ENCODE data around the gene TYW5.

Gene TYW5, protein sequence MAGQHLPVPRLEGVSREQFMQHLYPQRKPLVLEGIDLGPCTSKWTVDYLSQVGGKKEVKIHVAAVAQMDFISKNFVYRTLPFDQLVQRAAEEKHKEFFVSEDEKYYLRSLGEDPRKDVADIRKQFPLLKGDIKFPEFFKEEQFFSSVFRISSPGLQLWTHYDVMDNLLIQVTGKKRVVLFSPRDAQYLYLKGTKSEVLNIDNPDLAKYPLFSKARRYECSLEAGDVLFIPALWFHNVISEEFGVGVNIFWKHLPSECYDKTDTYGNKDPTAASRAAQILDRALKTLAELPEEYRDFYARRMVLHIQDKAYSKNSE

DNA sequence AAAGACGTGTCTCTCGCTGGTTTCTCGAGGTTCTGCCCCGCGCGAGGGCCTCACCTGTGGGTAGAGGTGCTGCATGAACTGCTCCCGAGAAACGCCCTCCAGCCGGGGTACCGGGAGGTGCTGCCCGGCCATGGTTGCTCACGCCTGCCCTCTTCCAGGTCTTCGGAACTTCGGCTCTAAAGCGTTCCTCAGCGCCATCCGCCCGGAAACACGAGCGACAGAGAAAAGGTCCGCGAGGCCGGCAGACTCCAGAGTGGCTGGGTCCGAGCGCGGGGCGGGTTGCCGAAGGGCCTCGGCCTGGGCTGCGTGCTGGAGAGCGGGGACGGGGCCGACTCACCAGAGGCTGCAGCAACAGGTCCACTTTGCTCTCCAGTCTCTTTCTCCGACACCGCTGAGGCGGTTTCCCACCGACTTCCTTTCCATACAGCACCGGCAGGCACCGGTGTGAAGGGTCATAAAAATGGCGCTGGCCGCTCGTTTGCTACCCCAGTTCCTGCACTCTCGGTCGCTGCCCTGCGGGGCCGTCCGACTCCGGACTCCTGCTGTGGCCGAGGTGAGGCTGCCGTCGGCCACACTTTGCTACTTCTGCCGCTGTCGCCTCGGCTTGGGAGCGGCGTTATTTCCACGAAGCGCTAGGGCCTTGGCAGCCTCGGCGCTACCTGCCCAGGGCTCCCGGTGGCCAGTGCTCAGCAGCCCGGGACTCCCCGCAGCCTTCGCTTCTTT, at the start of gene TYW5, which contains the start of gene MAIP1:
Gene TYW5, minus strand, starts transcription at position 153 of the 723 bp plus-strand sequence. Its CDS starts 21 bp downstream, at position 132.
Gene MAIP1, plus strand, starts transcription at position 244 of the 723 bp plus-strand sequence. Its CDS starts 217 bp downstream, at position 461.
- peak; percentile 88 for DNase-seq (ENCODE audit: low spot score)

DNA sequence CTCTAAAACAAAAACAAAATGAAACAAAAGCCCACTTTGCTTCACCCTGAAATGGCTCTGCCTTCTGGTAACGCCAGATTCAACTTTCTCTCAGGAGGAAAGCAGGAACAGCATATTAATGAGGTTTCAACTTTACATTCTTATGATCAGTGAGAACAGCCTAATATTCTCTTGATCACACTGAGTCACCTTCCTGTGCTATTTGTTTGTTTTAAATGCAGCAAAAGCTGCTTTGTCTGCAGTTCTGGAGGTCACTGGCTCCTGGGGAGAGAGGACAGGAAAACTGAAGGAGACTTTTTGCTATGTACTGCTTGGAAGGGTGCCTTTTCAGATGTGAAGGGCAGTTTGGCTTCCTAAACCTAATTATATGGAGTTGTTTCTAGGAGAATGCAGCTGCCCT, 48.2 kb upstream of the TYW5 start:
- peak; percentile 1 for DNase-seq (ENCODE audit: low spot score)

DNA sequence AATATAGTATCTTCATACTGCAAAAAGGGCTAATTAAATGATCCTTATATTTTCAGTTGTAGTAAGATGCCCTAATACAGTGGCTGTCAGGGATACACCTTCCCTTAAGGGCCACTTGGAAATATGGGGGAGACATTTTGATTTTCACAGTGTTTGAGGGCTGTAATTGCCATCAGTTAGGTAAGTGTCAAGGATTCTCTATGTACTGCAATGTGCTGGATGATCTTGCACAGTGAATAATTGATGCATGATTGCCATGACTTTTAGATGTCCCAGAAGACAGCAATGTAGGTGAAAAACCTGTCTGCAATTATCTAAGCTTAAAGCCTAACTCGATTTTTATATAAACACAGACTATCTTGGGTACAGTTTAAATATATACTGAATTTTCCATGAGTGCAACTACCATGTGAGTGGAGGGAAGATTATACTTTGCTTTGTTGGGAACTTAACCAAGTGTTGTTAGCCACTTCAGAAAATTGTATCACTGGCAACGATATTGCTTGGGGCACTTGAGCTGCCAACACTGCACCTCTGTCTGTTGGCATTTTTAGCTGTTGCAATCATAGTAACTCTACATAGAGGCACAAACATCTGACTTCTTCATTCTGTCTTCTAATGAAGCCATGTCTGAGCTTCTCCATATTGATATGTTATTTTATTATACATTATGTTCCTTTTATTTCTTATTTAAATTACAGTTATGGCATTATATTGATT, 45.3 kb upstream of the TYW5 start:
- DNase-seq (ENCODE audit: low spot score): no peak

DNA sequence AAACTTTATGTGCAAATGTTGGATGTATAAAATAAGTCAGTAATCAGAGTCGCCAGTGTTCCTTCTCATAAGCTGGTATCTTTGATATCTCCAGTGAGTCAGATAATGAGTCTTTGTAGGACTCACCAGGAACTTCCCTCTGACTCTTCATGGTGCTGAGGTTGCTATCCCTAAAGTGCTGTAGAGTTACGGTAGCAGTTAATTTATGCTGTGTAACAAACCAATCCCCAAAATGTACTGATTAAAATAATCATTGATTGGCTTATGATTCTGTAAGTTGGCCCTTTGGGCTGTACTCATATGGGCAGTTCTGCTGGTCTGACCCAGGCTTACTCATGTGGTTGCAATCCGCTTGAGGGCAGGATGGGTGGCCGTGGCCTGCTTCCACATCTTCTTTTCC, 43.9 kb upstream of the TYW5 start:
- DNase-seq (ENCODE audit: low spot score): no peak

DNA sequence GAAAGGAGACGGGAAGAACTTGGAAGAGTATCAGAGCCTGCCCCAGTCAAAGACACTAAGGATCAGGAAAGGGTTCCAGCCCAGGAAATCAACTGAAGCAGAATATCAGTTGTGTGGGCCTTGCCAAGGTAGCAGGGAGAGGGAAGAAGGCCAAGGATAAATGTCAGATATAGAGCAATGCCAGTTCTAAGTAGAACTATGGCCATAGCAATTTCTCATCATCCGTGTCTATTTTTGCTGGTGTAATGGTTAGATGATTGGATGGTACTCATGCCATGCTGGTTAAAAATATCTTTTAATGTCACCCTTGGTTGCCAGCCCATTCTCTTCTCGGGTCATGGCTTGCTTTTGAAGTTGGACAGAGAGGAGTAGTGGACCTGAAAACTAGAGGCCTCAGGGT, 42.0 kb upstream of the TYW5 start:
- DNase-seq (ENCODE audit: low spot score): no peak

DNA sequence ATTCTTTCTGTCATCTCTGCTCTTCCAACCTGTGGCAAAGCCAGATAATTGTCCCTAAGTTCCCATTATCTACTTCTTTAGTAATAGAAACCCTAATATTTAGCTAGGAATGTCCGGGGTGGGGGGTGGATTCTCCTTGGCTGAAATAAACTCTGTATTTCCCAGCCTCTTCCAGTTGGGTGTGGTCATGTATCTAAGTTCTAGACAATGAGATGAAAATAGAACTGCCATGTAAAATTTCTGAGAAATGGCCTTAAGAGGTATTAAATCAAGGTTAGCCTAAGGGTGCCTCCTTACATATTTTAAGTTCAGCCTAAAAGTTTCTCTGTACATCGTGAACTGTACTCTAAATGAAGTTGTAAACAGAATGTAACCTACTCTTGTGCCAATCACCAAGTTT, 39.6 kb upstream of the TYW5 start:
- no peak for DNase-seq (ENCODE audit: low spot score)

DNA sequence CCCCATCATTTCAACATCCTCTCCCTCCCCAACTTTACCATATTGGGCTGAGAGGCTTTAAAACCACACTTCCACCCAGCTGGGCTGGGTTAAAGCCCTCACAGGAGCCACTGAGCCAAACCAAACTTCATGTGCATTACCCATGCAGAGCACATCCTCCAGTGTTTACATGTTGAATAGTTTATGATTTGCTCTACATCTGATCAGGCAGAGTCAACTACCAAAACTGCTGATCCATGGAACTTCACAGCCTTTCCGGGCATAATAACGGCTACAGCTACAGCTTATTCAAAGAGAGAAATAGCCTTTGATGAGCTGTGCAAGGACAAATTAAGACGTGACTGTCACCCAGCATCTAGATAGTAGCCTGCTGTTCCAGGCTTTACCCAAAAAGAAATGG, 39.1 kb upstream of the TYW5 start:
- DNase-seq (ENCODE audit: low spot score): no peak

DNA sequence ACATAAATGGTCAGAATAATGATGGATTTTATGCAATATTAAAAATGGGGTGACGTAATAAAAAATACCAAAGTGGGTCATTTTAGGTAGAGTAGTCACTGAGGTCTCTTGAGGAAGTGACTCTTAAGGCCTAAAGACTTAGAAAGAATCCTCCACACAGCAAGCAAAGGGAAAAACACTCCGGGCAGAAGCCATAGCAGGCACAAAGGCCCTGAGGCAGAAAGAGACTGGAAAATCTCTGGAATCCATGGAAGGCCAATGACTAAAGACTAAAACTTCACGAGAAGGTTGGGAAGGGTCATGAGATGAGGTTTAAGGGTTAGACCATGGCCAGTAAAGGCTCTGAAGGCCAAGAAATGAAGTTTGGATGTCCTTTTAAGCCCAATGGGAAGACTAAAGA, 37.0 kb upstream of the TYW5 start:
- DNase-seq (ENCODE audit: low spot score): no peak

DNA sequence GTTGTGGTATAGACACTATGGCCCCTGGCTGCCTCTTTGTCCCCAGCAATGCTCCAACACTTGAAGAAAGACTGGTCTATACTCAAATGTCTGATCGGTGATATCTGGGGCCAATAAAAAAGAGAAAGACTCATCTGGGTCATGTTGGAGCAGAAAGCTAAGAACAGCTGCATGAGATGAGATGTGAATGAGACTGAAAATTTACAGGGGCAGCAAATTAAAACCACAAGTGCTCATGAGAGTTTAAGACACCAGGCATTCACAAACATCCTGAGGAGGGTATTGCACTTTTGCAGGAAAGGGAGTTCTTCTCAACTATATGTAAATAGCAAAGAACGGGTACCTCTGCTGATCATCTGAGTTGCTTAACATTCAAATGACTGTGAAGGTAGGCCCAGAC, 36.4 kb upstream of the TYW5 start:
- DNase-seq (ENCODE audit: low spot score): no peak

DNA sequence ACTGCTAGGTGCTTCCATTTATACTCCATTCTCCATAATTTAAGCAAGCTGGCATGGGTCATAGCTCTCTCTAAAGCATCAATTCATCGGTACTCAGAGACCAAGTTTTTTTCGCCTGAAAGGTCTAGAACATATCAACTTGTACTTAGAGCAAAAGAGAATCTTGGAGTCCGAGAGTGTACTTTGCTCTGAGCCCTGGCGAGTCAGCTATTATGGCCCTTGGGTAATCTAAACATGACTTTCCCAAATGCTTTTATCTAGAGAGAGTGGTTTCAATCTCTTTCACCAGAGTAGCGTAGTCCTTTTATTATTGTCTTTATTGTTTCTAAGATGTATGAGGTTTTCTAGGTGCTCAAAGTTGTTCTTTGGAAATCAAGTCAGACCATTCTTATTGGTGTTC, 34.5 kb upstream of the TYW5 start:
- no peak for DNase-seq (ENCODE audit: low spot score)

DNA sequence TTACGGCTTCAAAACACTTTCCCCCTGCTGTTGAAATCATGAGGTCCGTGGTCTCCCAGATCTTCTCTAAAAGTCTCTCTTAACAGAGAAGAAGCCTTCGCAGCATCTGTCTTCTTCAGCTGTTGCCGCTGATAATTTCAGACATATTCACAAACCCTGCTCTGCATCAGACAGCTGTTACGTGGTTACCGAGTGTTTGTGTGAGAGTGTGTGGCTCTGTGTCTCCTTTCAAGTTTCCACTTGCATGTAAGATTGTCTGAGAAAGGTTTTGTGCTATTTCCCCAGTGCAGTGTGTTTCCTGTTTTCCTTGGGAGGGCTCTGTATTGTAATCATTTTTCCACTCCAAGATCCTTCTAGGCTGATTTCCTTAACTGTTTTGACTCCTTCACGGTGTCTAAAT, 32.9 kb upstream of the TYW5 start:
- DNase-seq (ENCODE audit: low spot score): no peak

DNA sequence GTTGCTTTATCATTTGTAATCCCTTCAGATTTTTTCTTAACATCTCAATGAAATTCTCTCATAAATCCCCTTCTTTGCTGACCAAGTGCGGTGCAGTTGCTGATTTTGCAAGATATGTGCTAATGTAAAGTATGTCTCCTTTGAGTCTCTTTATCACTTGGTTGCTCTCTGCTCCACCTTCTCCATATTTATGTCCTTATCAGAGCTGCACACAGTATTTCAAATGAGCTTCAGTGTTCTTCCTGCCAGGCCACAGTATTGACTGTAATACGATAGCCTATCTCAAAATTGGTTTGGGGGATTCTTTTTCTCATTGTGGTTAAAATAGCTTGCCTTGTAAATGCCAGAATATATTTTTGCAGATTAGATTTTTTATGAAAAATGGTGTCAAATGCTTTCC, 32.3 kb upstream of the TYW5 start:
- DNase-seq (ENCODE audit: low spot score): no peak

DNA sequence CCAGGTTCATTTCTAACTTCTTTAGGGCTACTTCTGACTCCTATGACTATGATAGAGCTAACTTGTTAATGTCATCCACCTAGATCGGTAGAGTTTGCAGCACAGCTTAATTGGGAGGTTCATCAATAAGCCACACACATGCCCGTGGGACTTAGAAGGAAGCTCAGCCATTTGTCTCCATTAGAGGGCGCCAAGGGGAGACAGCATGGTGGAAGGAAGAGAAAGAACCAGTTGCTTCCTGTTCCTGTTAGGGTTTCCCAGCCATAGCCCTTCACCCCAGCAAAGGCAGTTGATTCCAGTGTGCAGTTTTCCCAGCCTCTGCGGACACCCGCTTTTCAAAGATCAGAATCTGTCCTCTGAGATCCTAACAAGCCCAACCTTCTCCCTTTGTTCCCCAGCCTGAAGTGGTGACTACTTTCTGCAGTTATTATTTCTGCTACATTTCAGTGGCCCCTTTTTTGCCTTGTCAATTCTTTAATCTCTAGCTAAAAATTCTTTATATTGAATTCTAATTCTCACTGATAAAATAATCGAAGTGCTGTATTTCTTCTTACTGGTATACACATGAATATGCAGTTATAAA, 30.4 kb upstream of the TYW5 start:
- peak; percentile 60 for DNase-seq (ENCODE audit: low spot score)

DNA sequence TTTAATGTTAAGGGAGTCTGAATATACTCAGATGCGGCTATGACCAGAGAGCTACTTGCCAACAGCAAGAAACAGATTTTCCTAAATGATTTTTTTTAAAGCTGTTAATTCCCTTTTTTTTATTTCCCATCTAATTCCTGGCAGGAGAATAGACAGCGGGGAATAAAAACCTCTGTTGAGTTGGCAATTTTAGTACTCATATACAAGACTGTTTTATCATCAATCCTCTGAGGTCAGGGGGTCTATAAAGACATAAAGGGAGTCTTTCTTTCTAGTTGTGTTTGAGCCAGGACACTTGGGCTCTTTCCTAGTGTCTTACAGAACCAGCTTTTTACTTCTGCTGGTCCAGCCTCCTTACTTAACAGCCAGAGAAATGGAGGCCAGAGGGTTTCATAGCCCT, 29.5 kb upstream of the TYW5 start:
- DNase-seq (ENCODE audit: low spot score): no peak

DNA sequence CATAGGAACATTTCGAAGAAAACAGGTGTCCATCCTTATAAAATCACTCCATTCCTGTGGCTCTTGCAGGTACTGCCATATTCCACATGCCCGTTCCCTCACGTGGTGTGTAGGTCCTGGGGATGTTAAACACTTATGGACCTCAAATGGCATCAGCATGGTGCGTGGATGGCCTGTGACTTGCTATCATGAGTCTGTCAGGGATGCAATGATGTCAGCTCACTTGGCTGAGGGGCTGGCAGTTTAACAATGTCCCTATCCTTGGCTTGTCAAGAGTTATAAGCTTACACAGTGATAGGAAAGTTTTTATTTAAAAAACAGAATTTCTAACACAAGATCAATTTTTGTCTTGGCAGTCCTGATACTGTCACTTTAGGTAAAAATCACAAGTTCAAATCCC, 28.9 kb upstream of the TYW5 start:
- no peak for DNase-seq (ENCODE audit: low spot score)

DNA sequence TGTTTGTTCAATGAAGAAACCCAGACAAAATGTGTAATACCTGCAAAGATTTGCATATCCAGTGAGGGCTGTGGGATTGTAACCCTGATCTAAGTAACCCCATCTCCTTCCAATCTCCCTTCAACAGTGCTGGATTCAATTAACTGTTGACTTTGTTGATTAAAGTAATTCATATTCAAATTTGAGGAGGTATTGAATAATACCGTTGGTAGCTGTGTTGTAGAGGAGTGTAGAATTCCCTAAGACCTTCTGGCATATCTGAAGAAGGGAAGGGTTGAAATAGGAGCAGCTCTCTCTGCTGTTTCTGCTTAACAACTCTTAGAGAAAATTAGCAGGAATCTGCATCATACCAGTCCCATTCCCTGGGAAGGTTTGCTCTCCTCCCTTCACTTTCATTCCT, 28.2 kb upstream of the TYW5 start:
- no peak for DNase-seq (ENCODE audit: low spot score)

DNA sequence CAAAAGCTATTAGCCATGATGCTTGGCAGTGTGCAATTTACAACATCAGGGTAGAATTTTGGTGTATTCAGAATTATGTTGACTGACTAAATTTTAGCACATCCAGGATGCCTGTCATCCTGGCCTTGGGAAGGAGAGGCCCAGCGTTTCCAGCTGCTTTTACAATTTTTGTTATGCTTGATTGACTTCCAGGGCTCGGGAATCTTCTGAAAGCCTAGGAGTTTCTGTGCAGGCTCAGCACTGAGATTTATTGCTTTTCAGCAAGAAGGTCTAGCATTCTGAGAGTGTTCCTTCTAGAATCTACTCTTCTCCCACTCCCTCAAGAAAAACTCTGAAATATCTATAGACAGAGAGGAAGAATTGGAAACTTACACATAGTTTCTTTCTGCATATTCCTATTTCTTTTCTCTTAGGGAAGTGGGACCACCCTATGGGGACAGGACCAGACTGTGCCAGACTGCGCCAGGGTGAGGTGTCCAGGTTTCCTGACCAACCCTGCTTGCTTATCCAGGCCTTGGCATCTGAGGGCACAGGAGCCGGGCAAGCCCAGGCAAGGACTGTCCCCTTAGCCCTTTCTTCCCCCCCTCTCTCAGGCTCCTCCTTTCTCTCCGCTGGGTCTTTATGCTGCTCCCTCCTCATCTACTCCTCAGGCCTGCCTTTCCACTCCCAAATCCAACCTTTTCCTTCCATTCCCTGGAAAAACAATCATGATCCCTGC, 27.0 kb upstream of the TYW5 start:
- no peak for DNase-seq (ENCODE audit: low spot score)

DNA sequence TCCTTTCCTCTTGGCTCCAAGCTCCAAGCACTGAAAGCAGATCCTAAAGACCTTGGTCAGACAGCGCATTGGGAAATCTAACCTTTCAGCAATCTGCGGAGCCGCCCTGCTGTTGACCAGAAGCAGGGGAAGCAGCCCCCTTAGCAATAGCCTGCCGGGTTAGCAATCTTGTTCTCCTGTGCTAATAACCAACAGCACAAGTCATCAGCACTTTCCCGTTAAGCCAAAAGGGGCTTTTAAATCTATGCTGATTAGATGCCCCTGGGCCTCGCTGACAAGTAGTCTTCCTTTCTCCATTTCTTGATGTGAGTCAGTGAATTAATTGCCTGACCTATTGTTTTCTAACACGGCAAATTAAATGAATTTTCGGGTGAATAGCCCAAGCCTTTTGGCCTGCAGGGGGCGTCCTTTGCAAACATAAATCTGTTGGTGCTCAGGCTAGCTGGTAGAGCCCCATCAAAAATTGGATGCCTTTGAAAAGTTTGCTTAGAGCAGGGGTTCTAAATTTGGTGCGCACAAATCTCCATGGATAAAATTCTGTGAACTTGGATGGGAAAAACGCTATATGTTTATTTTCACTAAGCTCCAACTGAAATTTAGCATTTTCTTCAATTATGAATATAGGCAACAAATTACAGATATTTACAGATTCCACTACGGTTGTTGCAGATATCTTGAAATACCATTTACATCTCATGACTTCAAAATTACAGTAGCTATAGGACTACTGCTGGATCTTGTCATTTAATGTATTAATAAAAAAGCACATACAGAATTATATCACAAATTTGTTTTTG, 24.7 kb upstream of the TYW5 start:
- DNase-seq (ENCODE audit: low spot score): peak; percentile 49

DNA sequence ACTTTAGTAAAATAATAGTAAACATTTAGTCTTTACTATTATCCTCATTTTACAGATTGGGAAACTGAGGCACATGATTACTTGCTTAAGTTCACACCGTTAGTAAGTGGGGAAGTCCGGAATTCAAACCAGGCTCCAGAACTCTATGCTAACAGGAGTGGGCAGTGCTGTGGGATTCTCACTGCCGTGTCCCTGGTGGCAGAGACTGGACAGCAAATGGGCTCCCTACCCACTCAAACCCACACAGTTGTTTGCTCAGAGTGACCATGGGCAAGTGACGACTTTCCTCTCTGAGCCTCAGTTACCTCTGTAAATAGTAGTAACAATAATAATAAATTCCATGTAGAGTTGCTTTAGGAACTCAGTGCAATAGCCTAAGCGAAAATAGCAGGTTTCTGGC, 24.1 kb upstream of the TYW5 start:
- no peak for DNase-seq (ENCODE audit: low spot score)

DNA sequence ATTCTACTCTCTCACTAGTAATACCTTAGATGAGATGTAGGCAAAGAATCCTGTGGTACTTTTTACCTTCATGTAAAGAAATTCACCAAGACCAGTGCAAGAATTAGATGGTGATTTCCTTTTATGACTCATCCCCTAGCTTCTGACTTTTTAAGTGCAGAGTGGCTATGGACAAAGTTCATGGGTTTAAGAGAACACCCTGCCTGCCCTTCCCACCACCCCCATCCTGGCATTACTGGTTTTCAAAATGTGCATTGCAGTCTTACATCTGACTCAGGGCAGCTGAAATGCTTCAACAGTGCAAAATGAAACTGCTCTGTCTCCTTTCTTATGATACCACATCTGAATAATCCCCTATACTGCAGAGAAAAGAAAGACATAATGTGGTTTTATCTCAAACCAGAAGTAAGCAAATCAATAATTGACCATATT, 22.7 kb upstream of the TYW5 start:
- DNase-seq (ENCODE audit: low spot score): peak; percentile 36

DNA sequence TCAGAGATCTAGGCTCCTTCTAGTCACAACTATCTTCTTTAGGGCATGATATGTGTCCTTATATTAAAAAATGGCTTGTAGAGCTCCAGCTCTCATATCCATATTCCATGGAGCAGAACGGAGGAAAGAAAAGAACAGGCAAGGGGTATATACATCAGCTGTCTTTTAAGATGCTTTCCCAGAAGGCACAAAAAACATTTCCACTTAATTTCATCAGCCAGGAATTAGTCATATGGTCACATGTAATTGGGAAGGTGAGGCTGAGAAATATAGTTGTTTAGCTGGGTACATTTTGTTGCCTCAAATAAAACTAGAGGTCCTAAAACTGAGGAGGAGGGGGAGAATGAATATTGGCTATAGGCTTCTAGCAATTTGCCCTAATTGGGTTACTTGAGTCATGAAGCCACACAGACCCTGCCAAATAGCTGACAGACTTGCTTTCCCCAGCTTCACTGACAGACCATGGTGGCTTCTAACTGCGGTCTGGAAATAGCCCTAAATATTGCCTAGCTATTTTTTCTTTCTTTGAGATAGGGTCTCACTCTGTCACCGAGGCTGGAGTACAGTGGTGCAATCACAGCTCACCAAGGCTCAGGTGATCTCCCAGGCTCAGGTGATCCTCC, 20.1 kb upstream of the TYW5 start:
- DNase-seq (ENCODE audit: low spot score): peak; percentile 65
